HL-60/S4 (cell line): ENCODE results near the gene RIPOR2.

Experiments
- in situ Hi-C: fragments of 300-500 bp; cut with MboI; formaldehyde crosslinking; loops from 2 replicates; pipeline ENCODE4 v1.14.3; 2022; ENCODE audit warnings: low sequenced_read_pairs

RIPOR2 gene

DNA sequence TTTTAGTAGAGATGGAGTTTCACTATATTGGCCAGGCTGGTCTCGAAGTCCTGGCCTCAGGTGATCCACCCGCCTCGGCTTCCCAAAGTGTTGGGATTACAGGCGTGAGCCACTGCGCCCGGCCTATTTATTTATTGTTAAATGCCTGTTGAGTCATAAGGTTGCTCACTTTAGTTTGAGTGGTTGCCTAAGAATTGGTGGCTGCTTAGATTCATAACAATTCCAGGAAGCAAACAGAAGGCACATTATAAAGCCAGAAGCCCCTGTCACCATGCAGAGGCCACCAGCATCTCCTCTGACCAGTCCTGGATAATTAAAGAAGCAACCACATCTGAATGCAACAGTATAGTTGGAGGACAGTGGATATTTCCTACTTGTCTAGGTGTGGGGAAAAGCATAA lies 113.1 kb downstream of the RIPOR2 start:
- in situ Hi-C loops = no loop called here

DNA sequence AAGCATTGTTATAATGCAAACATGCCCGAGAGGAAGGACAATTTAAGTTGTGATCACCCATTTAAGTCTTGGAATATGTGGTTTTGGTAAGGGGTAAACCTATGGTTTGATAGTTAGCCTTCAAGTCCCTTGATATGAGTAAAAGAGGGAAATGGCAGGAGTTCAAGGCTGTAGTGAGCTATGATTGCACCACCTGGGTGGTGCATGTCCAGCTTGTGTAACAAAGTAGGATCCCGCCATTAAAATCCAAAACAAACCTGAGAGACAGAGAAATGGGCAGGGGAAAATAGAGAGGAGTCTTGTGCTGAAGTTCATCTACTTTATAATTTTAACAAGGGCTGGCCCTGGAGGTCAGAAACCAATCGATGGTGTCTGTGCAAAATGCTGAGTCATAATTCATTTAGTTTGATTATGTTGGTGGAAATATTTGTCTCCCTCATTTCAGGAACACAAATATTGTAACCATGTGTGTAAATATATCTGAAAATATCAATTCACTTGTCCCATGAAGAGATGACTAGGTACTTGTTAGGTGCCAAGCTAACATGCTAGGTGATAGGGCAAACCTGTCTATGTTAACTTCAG lies 113.8 kb downstream of the RIPOR2 start:
- in situ Hi-C loops = no loop called here

DNA sequence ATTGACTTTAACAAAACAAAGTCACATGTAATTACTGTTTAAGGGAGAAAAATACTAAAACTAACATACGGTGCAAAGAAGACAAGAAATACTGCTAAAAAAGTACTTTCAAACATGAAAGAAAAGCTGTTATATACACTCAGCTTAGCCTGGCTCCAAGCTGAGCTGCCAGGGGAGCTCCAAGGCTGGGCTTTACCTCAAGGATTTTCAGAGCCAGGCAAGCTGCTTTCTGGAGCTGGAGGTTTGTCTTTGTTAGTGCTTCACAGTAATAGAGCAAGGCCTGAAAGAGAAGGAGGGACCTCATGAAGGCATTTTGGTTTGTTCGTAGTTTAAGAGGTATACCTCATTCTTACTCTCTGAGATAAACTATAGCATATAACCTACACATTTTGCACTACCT lies 117.4 kb downstream of the RIPOR2 start:
- in situ Hi-C loops = no loop called here

DNA sequence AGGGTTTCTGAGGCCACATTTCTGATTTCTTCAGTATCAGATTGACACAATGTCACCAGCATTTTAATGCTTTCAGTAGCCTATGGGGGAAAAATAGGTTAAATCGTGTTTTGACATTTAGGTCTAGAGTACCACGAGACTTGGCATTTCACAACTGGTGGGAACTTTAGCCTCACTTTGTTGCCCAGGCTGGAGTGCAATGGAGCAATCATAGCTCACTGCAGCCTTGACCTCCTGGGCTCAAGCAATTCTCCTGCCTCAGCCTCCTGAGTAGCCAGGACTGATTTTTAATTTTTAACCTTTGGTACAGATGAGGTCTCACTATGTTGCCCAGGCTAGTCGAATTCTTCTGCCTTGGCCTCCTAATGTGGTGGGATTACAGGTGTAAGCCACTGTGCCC lies 126.0 kb downstream of the RIPOR2 start:
- in situ Hi-C loops = no loop called here

DNA sequence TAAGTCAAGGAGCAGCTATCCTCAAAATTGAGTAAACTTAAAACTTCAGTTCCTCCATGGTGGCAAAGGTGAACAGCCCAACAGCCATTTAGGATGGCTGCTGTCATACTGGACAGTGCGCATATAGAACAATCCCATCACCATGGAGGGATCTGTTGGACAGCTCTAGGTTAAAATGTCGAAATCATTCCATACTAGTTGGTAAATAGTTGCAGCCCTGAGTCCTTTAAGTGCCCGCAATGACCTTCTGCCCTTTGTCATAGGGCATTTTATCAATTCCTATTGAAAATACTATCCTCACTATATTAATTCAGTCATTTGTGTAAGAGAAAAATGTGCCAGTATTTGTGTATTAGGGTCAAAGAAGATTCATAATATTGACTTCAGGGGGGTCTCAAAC lies 128.2 kb downstream of the RIPOR2 start:
- in situ Hi-C loops = no loop called here

DNA sequence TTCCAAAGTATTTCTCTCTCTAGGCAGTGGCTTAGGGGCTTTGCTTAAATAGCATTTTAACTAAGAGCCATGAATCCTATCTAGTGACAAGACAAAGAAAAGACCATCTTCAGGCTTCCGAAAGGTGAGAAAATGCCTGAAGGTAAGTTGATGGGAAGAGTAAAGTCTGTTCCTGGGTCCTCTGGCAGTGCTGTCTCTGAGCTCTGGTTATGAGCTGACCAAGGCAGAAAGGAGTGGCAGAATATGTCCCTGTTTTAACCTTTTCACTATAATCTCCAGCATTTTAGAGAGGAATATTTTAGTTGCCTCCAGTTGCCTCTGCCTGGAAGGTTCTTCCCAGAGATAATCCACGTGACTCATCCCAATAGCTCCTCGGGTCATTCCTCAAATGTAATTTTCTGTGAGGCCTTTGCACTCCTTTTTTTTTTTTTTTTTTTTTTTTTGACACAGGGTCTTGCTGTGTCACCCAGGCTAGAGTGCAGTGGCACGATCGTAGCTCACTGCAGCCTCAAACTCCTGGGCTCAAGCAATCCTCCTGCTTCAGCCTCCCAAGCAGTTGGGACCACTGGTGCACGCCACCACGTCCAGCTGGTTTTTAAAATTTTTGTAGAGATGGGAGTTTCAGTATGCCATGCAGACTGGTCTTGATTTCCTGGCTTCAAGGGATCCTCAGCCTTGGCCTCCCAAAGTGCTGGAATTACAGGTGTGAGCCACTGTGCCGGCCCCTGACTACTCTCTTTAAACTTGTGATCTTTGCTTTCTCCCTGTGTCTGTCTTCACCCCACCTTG lies 133.3 kb downstream of the RIPOR2 start:
- in situ Hi-C loops = no loop called here

DNA sequence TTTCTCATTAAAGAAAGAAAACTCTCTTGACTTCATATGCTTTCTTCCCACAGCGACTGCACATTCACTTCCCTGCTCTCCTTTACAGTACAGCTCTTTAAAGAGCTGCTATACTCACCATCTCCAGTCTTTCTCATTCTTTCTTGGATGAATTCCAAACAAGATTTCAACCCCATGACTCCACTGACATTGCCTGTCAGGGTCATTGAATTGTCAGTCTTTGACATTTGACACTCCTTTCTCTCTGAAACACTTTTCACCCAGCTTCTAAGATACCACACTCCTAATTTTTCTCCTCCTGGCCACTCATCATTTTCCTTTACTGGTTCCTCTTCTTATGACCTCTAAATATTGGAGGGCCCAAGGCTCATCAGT lies 136.2 kb downstream of the RIPOR2 start:
- in situ Hi-C loops = no loop called here

DNA sequence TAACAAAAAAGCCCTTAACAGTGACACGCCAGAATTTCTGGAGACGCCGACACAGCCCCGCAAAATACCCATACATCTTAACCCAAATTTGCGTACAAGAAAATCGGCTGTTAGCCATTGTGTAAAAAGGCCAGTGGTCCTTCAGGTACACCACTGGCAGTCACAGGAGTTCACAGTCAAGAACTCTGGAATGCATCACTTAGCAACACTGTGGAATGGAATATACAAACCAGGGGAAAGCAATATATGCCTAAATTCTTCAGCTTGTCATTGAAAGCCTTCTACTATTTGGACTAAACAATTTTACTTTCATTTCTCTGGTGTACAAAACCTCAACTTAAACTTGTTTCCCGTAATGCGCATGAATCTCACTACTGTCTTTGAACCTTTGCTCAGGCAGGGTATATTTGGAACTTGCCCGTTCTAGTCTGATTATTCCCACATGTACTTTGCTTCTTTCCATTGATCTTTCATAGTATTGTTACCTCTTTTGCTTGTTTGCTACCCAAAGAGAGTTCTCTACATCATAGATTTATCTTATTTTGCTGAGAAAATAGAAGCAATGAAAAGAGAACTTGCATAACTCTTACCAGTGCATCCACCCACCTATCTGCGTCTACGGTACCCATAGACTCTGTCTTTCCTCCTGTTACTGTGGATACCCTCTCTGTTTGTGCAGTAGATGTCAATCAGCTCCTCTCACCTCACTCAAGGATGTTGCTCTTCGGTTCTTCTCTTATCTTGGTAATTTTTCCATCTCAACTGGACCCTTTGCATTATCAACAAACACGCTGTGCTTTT lies 136.8 kb downstream of the RIPOR2 start, which contains the start of gene ARMH2:
TSS of gene ARMH2 (minus strand) at position 178 of the 801 bp plus-strand sequence. CDS start at position 118, 60 bp downstream.
- in situ Hi-C loops = no loop called here

DNA sequence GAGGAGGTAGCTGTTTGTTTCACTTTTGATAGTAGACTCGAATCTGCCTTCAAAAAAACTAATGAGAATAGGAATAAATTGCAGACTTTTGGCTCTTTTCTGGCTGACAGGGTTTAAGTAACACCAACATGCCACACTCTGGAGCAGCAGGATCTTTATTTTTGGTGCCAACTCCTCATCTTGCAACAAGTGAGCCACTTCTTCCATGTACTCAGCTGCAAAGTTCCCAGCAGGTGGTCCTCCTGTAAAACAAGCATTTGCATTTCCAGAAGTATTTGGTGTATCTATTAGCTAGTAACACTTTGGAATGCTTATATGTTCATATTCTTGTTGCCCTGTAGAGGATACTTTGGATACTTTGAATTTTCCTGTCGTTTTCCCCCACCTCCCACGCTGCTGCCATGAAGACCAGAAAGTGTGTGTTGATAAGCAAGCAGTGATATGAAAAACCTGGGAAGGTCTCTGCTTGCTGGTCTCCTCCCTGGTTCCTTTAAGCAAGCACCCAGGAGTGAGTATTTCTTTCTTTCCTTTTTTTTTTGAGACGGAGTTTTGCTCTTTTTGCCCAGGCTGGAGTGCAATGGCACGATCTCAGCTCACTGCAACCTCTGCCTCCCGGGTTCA lies 138.1 kb downstream of the RIPOR2 start:
- in situ Hi-C loops = no loop called here

DNA sequence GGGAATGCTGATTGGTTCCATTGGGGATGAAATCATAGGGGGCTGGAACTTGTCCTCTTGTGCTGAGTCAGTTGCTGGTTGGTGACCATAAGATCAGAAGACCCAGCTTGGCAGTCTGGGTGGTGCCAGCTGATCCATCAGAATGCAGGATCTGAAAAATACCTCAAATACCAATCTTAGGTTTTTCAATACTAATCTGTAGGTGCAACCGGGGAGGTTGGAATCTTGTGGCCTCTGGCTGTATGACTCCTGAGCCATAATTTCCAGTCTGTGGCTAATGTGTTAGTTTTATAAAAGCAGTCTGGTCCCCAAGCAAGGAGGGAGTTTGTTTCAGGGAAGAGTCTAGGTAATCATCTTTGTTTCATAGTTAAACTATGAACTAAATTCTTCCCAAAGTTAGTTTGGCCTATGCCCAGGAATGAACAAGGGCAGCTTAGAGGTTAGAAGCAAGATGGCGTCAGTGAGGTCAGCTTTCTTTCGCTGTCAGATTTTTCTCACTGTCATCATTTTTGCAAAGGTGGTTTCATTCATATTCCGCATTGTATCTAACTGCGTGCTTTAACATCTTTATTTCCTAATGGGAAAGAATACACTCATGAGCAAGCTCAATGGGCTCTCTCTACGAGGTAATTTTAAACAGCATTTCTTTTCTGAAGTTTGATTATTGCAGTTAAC lies 139.0 kb downstream of the RIPOR2 start:
- in situ Hi-C loops = no loop called here

DNA sequence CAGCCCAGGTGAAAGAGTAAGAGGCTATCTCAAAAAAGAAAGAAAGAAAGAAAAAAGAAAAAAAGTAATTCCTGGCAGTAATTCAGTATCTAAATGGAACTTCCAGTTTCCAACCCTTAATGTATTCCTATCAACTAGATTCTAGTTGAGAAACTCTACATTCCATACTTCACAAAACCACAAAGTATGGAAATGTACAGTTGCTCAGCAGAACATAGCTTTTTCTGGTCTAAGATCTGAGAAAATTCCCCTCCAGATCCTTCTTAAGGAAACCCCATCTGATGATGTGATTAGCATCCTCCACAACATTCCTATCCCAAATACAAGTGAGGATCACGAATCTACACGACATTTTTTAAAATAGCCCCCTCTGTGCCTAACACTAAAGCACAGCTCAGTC lies 140.7 kb downstream of the RIPOR2 start:
- in situ Hi-C loops = no loop called here

DNA sequence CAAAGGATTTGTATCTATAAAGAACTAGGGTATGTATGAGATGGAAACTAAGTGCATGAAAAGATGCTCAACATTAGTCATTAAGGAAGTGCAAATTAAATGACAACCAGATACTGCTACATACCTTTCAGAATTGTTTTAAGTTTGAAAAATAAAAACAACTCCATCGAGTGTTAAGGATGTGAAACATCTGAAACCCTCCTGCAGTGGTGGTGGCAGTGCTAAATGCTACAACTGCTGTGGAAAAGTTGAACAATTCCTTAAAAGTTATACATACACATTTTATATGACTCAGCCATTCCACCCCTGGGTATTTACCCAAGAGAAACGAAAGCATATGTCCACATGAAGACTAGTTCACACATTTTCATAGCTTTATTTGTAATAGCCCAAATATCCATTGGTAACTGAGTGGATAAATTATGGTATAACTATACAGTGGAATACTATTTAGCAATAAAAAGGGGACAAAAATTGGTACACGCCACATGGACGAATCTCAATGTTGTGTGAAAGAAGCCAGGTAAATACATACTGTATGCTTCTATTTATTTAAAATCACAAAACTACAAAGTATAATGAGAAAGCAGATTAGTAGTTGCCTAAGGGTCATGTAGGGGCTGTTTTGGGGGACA lies 147.6 kb downstream of the RIPOR2 start:
- in situ Hi-C loops = no loop called here

DNA sequence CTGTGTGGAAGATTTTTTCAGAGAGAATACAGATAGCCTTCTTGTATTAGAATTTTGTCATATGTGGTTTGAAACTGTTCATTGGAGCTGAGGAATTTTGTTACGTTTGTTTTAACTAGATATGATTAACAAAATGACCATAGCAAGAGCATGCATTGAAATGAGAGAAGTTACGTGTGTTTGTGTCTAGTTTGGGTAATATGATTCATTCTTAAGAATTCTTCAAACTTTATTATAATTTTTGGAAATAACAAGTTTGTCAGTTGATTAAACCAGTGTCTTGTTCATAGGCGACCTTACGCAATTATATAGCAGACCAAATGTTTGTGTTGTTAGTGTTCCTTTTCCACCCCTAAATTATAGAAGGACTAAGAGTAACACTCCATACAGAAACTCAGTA lies 155.6 kb downstream of the RIPOR2 start:
- in situ Hi-C loops = no loop called here

DNA sequence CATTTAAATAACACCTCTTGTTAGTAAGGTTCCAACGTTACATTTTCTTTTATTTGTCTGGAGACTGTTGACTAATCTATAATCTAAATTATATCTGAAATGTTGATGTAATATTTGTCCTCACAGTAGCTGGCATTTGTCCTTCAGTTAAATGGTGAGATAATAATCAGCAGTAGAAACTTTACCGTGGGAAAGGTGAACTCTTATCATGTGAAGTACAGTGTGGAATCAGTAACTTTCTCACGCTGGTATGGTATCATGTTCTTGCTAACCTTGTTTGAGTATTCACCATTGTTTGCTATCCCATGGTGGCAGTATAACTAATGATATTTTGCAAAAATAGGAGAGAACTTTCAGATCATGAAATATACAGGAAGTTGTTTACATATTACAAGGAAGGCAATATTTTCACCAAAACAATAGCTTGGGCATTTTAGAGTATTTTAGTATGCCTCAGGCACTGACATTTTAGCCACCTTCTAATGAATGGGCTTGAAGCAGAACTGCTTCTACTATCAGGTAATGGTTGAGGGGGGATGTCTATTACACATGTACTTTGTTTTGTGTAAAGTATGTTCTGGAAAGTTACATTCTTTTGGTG lies 156.2 kb downstream of the RIPOR2 start:
- in situ Hi-C loops = no loop called here

DNA sequence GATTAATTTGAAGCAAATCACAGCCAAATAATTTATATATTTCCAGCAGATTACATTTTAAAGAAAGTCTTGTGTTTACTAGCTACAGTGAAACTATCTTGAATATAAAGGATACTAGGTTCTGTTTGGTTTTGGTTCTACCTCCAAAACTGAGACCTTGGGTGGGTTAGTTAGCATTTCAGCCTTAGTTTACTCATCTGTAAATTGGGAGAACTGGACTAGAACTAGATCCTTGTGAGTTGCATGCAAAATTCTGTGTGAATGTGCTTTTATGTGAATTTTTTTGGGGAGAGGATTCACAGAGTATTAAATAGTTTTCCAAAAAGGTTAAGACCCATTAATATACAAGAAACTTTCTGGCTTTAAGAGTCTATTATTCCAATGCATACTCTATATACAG lies 156.9 kb downstream of the RIPOR2 start:
- in situ Hi-C loops = no loop called here

DNA sequence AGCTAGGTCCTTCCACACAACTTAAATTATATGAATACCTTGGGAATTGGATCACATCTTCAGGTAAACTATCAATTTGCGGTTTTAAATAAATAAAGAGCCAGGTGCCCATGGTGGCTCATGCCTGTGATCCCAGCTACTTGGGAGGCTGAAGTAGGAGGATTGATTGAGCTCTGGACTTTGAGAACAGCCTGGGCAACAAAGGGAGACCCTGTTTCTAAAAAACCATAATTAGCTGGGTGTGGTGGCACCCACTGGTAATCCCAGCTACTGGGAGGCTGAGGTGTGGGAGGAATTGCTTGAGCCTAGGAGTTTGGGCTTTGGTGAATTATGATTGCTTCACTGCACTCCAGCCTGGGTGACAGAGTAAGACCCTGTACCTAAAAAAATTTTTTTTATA lies 157.6 kb downstream of the RIPOR2 start:
- in situ Hi-C loops = no loop called here

DNA sequence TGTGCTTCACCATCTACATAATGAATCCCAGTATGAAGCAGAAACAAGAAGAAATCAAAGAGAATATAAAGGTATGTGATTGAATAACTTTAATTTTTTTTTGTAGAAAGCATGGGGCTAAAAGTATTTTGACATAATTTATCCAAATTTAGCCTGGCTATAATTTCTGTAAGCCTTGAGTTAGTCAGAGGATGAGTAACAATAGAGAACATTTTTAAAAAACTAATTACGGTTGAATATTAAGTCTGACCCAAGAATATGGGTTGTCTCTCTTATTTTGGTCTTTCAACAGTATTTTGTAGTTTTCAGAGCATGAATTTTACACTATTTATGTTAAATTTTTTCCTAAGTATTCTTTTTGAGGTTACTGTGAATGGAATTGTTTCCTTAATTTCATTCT lies 158.5 kb downstream of the RIPOR2 start:
- in situ Hi-C loops = no loop called here

DNA sequence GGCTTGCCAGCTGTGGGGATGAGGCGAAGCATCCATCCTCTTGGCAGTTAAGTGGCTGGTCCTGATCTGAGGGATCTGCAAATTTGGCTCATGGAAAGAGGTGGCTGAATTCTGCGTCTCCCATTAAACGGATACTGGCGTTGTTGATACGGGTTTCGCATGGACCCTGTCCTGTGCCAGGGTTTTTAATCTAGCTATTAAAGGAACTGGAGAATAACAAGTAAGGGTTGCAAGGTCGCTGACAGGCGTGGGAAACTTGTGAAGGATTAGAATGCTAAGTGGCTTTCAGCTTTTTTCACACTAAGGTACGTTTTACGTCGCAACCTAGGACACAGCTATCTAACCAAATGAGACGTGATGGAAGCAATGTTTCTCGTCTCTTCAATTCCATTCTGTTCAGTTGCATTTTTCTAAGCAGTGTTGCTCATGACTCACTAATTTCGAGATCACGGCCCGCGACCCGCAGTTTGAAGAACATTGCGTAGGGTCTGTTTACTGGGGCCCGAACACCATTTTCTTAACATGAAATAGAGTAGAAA lies 160.2 kb downstream of the RIPOR2 start:
- in situ Hi-C loops = no loop called here

DNA sequence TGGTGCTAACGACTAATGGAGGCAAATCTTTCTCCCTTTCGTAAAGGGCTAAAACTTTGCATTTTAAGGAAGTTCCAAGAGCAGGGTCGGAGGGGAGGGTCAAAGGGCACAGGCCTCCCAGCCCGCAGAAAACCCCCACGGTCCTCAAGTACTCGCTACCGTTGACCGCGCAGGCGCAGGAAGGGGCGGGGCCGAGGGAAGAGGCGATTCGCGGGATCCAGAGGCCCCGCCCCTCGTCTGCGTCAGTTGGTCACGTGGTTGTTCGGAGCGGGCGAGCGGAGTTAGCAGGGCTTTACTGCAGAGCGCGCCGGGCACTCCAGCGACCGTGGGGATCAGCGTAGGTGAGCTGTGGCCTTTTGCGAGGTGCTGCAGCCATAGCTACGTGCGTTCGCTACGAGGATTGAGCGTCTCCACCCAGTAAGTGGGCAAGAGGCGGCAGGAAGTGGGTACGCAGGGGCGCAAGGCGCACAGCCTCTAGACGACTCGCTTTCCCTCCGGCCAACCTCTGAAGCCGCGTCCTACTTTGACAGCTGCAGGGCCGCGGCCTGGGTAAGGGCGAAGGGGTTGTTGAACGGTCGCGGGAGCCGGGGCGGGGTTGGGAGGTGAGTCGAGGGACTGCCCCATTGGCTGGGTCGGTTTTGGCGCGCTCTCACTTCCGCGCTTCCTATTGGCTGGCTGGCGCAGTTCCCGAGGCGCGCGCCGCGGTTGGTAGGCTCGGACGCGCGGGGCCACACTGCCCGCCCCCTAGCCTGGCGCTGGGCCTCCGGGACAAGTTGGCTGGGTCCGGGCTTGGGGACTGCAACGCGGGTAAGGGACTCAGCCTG lies 160.9 kb downstream of the RIPOR2 start, which contains the start of gene GMNN:
TSS of gene GMNN (plus strand) at position 242 of the 824 bp plus-strand sequence. CDS start 2,310 bp downstream, outside the sequence.
- in situ Hi-C loops = no loop called here
